GM23338 (cell line): ENCODE results near the gene SUN2.

ENCODE experiments used
- CREB1 ChIP-seq: fragments of 250-450 bp; sonication (Bioruptor Pico); IDR thresholded peaks from 2 replicates; pipeline ENCODE4 v1.5.0; 2020; ENCODE audit warnings: low read depth, mild to moderate bottlenecking, moderate library complexity
- EZH2 ChIP-seq: fragments of 200-600 bp; sonication (generic); IDR thresholded peaks from one replicate; pipeline ENCODE4 v1.8.0; 2017; ENCODE audit warnings: antibody characterized with exemption, mild to moderate bottlenecking, low read depth; ENCODE audit not compliant: unreplicated experiment
- EZH2phosphoT487 ChIP-seq: fragments of 200-600 bp; sonication (generic); IDR thresholded peaks from one replicate; pipeline ENCODE4 v1.8.1; 2018; ENCODE audit warnings: antibody characterized with exemption; ENCODE audit not compliant: unreplicated experiment
- JUNB ChIP-seq: IDR thresholded peaks from one replicate; pipeline ENCODE4 v1.6.1; 2016; ENCODE audit warnings: antibody characterized with exemption; ENCODE audit not compliant: unreplicated experiment
- NANOG ChIP-seq: IDR thresholded peaks from 2 replicates; pipeline ENCODE4 v1.6.1; 2016; ENCODE audit warnings: antibody characterized with exemption, borderline replicate concordance
- POLR2AphosphoS5 ChIP-seq: IDR thresholded peaks from 2 replicates; pipeline ENCODE4 v1.6.1; 2016; ENCODE audit warnings: antibody characterized with exemption, low read depth
- ZNF114 ChIP-seq: fragments of 250-450 bp; sonication (Bioruptor Pico); IDR thresholded peaks from 2 replicates; pipeline ENCODE4 v1.5.0; 2020; ENCODE audit warnings: mild to moderate bottlenecking, moderate library complexity
- ZNF331 ChIP-seq: fragments of 250-450 bp; sonication (Bioruptor Pico); IDR thresholded peaks from 2 replicates; pipeline ENCODE4 v1.5.0; 2020; ENCODE audit warnings: low read depth, mild to moderate bottlenecking, moderate library complexity
- TF ChIP-seq, protein P1 (sequence below): IDR thresholded peaks from one replicate; pipeline ENCODE4 v1.6.1; 2018; ENCODE audit warnings: antibody characterized with exemption; ENCODE audit not compliant: unreplicated experiment
- TF ChIP-seq, protein P2 (sequence below), 2 experiments: fragments of 200-600 bp in 1 of 2; sonication (generic) in 1 of 2; conservative IDR thresholded peaks; 2 replicates each; pipeline versions ENCODE4 v1.5.1 to v1.6.1; 2016 to 2017; ENCODE audit warnings: antibody characterized with exemption in 2 of 2, low read depth in 2 of 2, mild to moderate bottlenecking in 2 of 2, moderate library complexity in 1 of 2
- TF ChIP-seq, protein P3 (sequence below): IDR thresholded peaks from 2 replicates; pipeline ENCODE4 v1.6.1; 2016; ENCODE audit warnings: antibody characterized with exemption
- TF ChIP-seq, protein P4 (sequence below): fragments of 250-450 bp; sonication (Bioruptor Pico); IDR thresholded peaks from 2 replicates; pipeline ENCODE4 v1.5.0; 2020; ENCODE audit warnings: mild to moderate bottlenecking, moderate library complexity

DNA sequence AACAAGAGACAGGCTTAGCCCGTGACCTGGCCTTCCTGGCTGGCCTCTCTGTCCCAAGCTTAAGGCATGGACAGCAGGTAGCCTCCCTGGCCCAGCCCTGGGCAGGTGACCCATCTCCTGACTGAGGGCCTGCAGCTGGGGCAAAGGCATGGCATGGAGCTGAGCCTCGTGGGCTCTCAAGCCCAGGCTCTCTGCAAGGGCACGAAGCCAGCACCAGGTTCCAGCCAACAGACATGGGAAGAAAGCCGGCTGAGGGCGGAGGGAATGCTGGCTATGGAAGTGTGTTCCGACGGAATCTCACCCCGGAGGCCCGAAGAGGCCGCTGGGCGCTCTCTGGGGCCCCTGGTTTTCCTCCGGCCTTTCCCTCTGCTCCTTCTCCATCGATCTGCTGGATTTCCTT is 25.2 kb upstream of the SUN2 start:
- TF ChIP-seq, protein P1, sequence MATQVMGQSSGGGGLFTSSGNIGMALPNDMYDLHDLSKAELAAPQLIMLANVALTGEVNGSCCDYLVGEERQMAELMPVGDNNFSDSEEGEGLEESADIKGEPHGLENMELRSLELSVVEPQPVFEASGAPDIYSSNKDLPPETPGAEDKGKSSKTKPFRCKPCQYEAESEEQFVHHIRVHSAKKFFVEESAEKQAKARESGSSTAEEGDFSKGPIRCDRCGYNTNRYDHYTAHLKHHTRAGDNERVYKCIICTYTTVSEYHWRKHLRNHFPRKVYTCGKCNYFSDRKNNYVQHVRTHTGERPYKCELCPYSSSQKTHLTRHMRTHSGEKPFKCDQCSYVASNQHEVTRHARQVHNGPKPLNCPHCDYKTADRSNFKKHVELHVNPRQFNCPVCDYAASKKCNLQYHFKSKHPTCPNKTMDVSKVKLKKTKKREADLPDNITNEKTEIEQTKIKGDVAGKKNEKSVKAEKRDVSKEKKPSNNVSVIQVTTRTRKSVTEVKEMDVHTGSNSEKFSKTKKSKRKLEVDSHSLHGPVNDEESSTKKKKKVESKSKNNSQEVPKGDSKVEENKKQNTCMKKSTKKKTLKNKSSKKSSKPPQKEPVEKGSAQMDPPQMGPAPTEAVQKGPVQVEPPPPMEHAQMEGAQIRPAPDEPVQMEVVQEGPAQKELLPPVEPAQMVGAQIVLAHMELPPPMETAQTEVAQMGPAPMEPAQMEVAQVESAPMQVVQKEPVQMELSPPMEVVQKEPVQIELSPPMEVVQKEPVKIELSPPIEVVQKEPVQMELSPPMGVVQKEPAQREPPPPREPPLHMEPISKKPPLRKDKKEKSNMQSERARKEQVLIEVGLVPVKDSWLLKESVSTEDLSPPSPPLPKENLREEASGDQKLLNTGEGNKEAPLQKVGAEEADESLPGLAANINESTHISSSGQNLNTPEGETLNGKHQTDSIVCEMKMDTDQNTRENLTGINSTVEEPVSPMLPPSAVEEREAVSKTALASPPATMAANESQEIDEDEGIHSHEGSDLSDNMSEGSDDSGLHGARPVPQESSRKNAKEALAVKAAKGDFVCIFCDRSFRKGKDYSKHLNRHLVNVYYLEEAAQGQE, result no peak
- TF ChIP-seq EZH2 (no peak), POLR2AphosphoS5 (no peak), JUNB (no peak), CREB1 (CRISPR knock-in tag) (no peak), EZH2phosphoT487 (no peak), NANOG (no peak), ZNF114 (no peak), ZNF331 (CRISPR knock-in tag) (no peak)
- TF ChIP-seq, protein P2, sequence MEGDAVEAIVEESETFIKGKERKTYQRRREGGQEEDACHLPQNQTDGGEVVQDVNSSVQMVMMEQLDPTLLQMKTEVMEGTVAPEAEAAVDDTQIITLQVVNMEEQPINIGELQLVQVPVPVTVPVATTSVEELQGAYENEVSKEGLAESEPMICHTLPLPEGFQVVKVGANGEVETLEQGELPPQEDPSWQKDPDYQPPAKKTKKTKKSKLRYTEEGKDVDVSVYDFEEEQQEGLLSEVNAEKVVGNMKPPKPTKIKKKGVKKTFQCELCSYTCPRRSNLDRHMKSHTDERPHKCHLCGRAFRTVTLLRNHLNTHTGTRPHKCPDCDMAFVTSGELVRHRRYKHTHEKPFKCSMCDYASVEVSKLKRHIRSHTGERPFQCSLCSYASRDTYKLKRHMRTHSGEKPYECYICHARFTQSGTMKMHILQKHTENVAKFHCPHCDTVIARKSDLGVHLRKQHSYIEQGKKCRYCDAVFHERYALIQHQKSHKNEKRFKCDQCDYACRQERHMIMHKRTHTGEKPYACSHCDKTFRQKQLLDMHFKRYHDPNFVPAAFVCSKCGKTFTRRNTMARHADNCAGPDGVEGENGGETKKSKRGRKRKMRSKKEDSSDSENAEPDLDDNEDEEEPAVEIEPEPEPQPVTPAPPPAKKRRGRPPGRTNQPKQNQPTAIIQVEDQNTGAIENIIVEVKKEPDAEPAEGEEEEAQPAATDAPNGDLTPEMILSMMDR (conservative IDR thresholded peaks at IDR 0.05; ENCODE audit: low read depth in 2 of 2), result no peak
- TF ChIP-seq, protein P3, sequence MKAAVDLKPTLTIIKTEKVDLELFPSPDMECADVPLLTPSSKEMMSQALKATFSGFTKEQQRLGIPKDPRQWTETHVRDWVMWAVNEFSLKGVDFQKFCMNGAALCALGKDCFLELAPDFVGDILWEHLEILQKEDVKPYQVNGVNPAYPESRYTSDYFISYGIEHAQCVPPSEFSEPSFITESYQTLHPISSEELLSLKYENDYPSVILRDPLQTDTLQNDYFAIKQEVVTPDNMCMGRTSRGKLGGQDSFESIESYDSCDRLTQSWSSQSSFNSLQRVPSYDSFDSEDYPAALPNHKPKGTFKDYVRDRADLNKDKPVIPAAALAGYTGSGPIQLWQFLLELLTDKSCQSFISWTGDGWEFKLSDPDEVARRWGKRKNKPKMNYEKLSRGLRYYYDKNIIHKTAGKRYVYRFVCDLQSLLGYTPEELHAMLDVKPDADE, result no peak
- TF ChIP-seq, protein P4, sequence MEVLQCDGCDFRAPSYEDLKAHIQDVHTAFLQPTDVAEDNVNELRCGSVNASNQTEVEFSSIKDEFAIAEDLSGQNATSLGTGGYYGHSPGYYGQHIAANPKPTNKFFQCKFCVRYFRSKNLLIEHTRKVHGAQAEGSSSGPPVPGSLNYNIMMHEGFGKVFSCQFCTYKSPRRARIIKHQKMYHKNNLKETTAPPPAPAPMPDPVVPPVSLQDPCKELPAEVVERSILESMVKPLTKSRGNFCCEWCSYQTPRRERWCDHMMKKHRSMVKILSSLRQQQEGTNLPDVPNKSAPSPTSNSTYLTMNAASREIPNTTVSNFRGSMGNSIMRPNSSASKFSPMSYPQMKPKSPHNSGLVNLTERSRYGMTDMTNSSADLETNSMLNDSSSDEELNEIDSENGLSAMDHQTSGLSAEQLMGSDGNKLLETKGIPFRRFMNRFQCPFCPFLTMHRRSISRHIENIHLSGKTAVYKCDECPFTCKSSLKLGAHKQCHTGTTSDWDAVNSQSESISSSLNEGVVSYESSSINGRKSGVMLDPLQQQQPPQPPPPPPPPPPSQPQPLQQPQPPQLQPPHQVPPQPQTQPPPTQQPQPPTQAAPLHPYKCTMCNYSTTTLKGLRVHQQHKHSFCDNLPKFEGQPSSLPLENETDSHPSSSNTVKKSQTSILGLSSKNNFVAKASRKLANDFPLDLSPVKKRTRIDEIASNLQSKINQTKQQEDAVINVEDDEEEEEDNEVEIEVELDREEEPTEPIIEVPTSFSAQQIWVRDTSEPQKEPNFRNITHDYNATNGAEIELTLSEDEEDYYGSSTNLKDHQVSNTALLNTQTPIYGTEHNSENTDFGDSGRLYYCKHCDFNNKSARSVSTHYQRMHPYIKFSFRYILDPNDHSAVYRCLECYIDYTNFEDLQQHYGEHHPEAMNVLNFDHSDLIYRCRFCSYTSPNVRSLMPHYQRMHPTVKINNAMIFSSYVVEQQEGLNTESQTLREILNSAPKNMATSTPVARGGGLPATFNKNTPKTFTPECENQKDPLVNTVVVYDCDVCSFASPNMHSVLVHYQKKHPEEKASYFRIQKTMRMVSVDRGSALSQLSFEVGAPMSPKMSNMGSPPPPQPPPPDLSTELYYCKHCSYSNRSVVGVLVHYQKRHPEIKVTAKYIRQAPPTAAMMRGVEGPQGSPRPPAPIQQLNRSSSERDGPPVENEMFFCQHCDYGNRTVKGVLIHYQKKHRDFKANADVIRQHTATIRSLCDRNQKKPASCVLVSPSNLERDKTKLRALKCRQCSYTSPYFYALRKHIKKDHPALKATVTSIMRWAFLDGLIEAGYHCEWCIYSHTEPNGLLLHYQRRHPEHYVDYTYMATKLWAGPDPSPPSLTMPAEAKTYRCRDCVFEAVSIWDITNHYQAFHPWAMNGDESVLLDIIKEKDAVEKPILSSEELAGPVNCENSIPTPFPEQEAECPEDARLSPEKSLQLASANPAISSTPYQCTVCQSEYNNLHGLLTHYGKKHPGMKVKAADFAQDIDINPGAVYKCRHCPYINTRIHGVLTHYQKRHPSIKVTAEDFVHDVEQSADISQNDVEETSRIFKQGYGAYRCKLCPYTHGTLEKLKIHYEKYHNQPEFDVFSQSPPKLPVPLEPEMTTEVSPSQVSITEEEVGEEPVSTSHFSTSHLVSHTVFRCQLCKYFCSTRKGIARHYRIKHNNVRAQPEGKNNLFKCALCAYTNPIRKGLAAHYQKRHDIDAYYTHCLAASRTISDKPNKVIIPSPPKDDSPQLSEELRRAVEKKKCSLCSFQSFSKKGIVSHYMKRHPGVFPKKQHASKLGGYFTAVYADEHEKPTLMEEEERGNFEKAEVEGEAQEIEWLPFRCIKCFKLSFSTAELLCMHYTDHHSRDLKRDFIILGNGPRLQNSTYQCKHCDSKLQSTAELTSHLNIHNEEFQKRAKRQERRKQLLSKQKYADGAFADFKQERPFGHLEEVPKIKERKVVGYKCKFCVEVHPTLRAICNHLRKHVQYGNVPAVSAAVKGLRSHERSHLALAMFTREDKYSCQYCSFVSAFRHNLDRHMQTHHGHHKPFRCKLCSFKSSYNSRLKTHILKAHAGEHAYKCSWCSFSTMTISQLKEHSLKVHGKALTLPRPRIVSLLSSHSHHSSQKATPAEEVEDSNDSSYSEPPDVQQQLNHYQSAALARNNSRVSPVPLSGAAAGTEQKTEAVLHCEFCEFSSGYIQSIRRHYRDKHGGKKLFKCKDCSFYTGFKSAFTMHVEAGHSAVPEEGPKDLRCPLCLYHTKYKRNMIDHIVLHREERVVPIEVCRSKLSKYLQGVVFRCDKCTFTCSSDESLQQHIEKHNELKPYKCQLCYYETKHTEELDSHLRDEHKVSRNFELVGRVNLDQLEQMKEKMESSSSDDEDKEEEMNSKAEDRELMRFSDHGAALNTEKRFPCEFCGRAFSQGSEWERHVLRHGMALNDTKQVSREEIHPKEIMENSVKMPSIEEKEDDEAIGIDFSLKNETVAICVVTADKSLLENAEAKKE (CRISPR knock-in tag), result no peak
